ENCODE data around the gene RBM11. TPM values are rescaled to one million over a fixed set of nuclear protein-coding genes. Genes with fewer than 3 reads are reported as not detected.

RBM11 gene
- total and polyA plus RNA-seq, 2 experiments from 2014 or later, result not detected

DNA sequence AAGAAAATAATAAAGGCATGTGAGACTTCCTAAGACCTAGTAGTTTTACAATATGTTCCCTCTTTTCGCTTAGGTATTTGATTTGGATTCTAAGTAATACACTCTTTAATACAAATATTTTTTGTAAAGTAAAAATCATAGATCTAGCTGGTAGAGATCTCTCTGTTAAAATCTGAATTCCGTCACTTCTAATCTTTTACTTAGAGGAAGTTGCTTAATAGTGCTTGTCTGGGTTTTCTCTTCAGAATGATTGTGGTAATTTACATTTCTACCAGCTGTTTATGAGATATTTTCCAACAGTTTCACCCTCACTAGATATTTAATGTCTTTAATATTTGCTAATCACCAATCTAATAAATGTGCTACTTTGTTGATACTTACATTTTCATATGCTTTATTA lies 23.3 kb downstream of the RBM11 start:
- Histone ChIP-seq H3K4me3 (no peak overlapping the region), H3K79me2 (ENCODE audit: insufficient read depth) (no peaks in the 10 kb centered on the region), H3K4me2 (ENCODE audit: unreplicated experiment) (no peak overlapping the region), H3K9me3 (ENCODE audit: low read depth) (no peaks in the 10 kb centered on the region), H3K9ac (no peak overlapping the region), H3K9me2 (ENCODE audit: insufficient read depth) (no peaks in the 10 kb centered on the region), H3K27ac (no peak overlapping the region), H3F3A (ENCODE audit: insufficient read depth) (no peaks in the 10 kb centered on the region), H3K4me1 (ENCODE audit: insufficient read depth) (no peaks in the 10 kb centered on the region), H3K36me3 (ENCODE audit: low read depth) (no peaks in the 10 kb centered on the region), H3K27me3 (replicated peaks; ENCODE audit: insufficient read depth) (no peaks in the 10 kb centered on the region), H2AFZ (no peak overlapping the region), H4K20me1 (ENCODE audit: insufficient read depth) (no peaks in the 10 kb centered on the region)
- in situ Hi-C loops (cut with MboI), result no loop called here
- 45 to 55% methylated on average over 2 of the region's 2 CpGs for WGBS, 2 experiments (ENCODE audit: low coverage in 1 of 2, low lambda C conversion rate in 2 of 2, missing lambda C conversion rate in 2 of 2)
- TF ChIP-seq EZH2phosphoT487 (IDR thresholded peaks at IDR 0.05; ENCODE audit: insufficient read depth, low read depth) (no peak), EZH2 (IDR thresholded peaks at IDR 0.05; ENCODE audit: insufficient read depth, poor library complexity, severe bottlenecking) (no peak)
- DNase-seq, result no peak

DNA sequence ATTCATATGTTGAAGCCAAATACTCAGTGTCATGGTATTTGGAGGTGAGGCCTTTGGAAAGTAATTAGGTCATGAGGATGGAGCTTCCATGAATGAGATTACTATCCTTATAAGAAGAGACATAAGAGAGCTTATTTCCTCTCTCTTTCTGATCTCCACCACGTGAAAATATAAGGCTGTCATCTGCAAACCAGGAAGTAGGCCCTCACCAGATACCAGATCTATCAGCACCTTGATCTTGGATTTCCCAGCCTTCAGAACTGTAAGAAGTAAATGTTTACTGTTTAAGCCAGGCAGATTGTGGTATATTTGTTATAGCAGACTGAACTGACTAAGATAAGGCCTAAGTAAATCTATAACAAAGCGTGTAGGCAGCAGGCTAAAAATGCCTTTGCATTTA lies 25.3 kb downstream of the RBM11 start:
- Histone ChIP-seq H2AFZ (no peak overlapping the region), H3F3A (ENCODE audit: insufficient read depth) (no peaks in the 10 kb centered on the region), H3K4me2 (ENCODE audit: unreplicated experiment) (no peak overlapping the region), H4K20me1 (ENCODE audit: insufficient read depth) (no peaks in the 10 kb centered on the region), H3K4me3 (no peak overlapping the region), H3K9ac (no peak overlapping the region), H3K9me2 (ENCODE audit: insufficient read depth) (no peaks in the 10 kb centered on the region), H3K79me2 (ENCODE audit: insufficient read depth) (no peaks in the 10 kb centered on the region), H3K9me3 (ENCODE audit: low read depth) (no peaks in the 10 kb centered on the region), H3K27ac (no peak overlapping the region), H3K27me3 (replicated peaks; ENCODE audit: insufficient read depth) (no peaks in the 10 kb centered on the region), H3K36me3 (ENCODE audit: low read depth) (no peaks in the 10 kb centered on the region), H3K4me1 (ENCODE audit: insufficient read depth) (no peaks in the 10 kb centered on the region)
- 11 to 19% methylated on average over 2 of the region's 2 CpGs for WGBS, 2 experiments (ENCODE audit: low coverage in 1 of 2, low lambda C conversion rate in 2 of 2, missing lambda C conversion rate in 2 of 2)
- TF ChIP-seq EZH2 (IDR thresholded peaks at IDR 0.05; ENCODE audit: insufficient read depth, poor library complexity, severe bottlenecking), result no peak
- no peak for TF ChIP-seq EZH2phosphoT487 (IDR thresholded peaks at IDR 0.05; ENCODE audit: insufficient read depth, low read depth)
- no peak for DNase-seq
- in situ Hi-C loops (cut with MboI), result no loop called here

DNA sequence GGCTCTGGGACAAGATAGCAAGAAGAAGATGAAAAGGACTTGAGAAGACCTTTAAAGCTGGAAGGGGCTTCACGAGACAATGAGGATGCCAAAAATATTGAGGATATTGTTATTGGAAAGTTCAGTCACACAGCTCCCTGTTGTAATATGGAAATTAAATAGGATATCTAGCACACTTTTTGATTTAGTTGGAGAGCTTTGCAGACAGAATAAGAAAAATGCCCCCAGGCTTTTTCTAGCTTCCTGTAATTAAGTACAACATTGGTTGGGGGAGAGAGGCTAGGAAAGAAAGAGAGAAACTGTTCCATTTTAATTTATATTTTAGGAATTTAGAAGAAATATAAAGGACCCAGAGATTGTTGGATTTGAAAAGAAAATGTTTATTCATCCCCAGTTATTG lies 27.5 kb downstream of the RBM11 start:
- no peaks in the 10 kb centered on the region for H3K27me3 ChIP-seq (replicated peaks; ENCODE audit: insufficient read depth)
- no peak overlapping the region for H3K4me2 ChIP-seq (ENCODE audit: unreplicated experiment)
- no peaks in the 10 kb centered on the region for H4K20me1 ChIP-seq (ENCODE audit: insufficient read depth)
- H3F3A ChIP-seq (ENCODE audit: insufficient read depth), result no peaks in the 10 kb centered on the region
- 18 to 47% methylated on average over 1 of the region's 1 CpG for WGBS, 2 experiments (ENCODE audit: low coverage in 1 of 2, low lambda C conversion rate in 2 of 2, missing lambda C conversion rate in 2 of 2)
- in situ Hi-C loops (cut with MboI), result no loop called here
- TF ChIP-seq EZH2phosphoT487 (IDR thresholded peaks at IDR 0.05; ENCODE audit: insufficient read depth, low read depth) (no peak), EZH2 (IDR thresholded peaks at IDR 0.05; ENCODE audit: insufficient read depth, poor library complexity, severe bottlenecking) (no peak)
- H3K4me1 ChIP-seq (ENCODE audit: insufficient read depth), result no peaks in the 10 kb centered on the region
- H3K4me3 ChIP-seq, result no peak overlapping the region
- H2AFZ ChIP-seq, result no peak overlapping the region
- H3K9me3 ChIP-seq (ENCODE audit: low read depth), result no peaks in the 10 kb centered on the region
- no peaks in the 10 kb centered on the region for H3K79me2 ChIP-seq (ENCODE audit: insufficient read depth)
- no peaks in the 10 kb centered on the region for H3K36me3 ChIP-seq (ENCODE audit: low read depth)
- H3K9ac ChIP-seq, result no peak overlapping the region
- no peaks in the 10 kb centered on the region for H3K9me2 ChIP-seq (ENCODE audit: insufficient read depth)
- DNase-seq, result no peak
- no peak overlapping the region for H3K27ac ChIP-seq

DNA sequence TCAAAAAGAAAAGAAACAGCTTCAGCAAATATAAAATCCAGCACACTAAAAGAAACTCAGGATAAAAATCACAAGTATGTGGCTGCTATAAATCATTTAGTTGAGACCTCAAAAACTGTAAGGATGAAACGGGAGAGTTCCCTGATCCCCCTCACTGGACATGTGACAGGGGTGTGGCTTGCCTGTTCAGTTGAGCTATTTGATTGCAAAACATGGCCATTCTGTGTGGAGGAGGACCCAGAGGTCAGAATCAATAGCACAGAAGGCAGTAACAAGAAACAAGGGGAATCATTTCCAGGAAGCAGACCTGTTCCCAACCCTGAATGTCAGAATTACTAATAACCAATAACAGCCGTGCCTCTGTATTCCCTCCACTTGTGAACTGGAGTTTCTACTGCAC lies 27.9 kb downstream of the RBM11 start:
- in situ Hi-C loops (cut with MboI), result no loop called here
- no peaks in the 10 kb centered on the region for H3K4me1 ChIP-seq (ENCODE audit: insufficient read depth)
- no peak overlapping the region for H3K27ac ChIP-seq
- DNase-seq, result no peak
- 11 to 13% methylated on average over 2 of the region's 2 CpGs for WGBS, 2 experiments (ENCODE audit: low coverage in 1 of 2, low lambda C conversion rate in 2 of 2, missing lambda C conversion rate in 2 of 2)
- H3K9me3 ChIP-seq (ENCODE audit: low read depth), result no peaks in the 10 kb centered on the region
- no peaks in the 10 kb centered on the region for H3K9me2 ChIP-seq (ENCODE audit: insufficient read depth)
- no peaks in the 10 kb centered on the region for H3K36me3 ChIP-seq (ENCODE audit: low read depth)
- no peaks in the 10 kb centered on the region for H3K79me2 ChIP-seq (ENCODE audit: insufficient read depth)
- no peaks in the 10 kb centered on the region for H3K27me3 ChIP-seq (replicated peaks; ENCODE audit: insufficient read depth)
- TF ChIP-seq EZH2phosphoT487 (IDR thresholded peaks at IDR 0.05; ENCODE audit: insufficient read depth, low read depth), result no peak
- no peak for TF ChIP-seq EZH2 (IDR thresholded peaks at IDR 0.05; ENCODE audit: insufficient read depth, poor library complexity, severe bottlenecking)
- H3K4me2 ChIP-seq (ENCODE audit: unreplicated experiment), result no peak overlapping the region
- no peak overlapping the region for H2AFZ ChIP-seq
- no peak overlapping the region for H3K4me3 ChIP-seq
- H3K9ac ChIP-seq, result no peak overlapping the region
- no peaks in the 10 kb centered on the region for H3F3A ChIP-seq (ENCODE audit: insufficient read depth)
- H4K20me1 ChIP-seq (ENCODE audit: insufficient read depth), result no peaks in the 10 kb centered on the region

DNA sequence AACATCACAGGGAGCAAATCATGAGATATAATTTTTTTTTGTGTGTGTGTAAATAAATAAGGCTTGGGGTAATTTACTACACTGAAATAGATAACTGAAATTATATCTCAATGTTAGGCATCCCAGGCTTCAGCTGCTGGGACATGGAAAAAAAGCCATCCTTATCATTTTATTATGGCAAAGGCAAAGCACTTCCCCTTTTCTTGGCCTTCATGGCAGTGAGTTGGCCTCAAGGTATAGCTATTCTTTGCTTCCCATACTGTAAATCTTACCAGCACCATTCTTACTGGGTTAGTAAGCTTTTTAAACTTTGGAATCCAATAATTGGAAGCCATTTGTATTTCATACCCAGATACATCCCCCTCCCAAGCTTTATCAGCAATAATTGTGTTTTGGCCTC lies 29.0 kb downstream of the RBM11 start:
- in situ Hi-C loops (cut with MboI), result no loop called here
- H3F3A ChIP-seq (ENCODE audit: insufficient read depth), result no peaks in the 10 kb centered on the region
- H3K4me1 ChIP-seq (ENCODE audit: insufficient read depth), result no peaks in the 10 kb centered on the region
- H3K4me3 ChIP-seq, result no peak overlapping the region
- H3K4me2 ChIP-seq (ENCODE audit: unreplicated experiment), result no peak overlapping the region
- no peaks in the 10 kb centered on the region for H3K36me3 ChIP-seq (ENCODE audit: low read depth)
- H3K9me2 ChIP-seq (ENCODE audit: insufficient read depth), result no peaks in the 10 kb centered on the region
- no peak overlapping the region for H2AFZ ChIP-seq
- no peak overlapping the region for H3K27ac ChIP-seq
- no peaks in the 10 kb centered on the region for H4K20me1 ChIP-seq (ENCODE audit: insufficient read depth)
- no peaks in the 10 kb centered on the region for H3K27me3 ChIP-seq (replicated peaks; ENCODE audit: insufficient read depth)
- no peak for DNase-seq
- H3K9ac ChIP-seq, result no peak overlapping the region
- TF ChIP-seq EZH2 (IDR thresholded peaks at IDR 0.05; ENCODE audit: insufficient read depth, poor library complexity, severe bottlenecking), result no peak
- no peaks in the 10 kb centered on the region for H3K9me3 ChIP-seq (ENCODE audit: low read depth)
- H3K79me2 ChIP-seq (ENCODE audit: insufficient read depth), result no peaks in the 10 kb centered on the region
